Mammary epithelial cell (primary cell): ENCODE data around the gene RECQL.

Experiments
- EZH2 ChIP-seq: IDR thresholded peaks from 2 replicates; pipeline ENCODE4 v1.6.1; 2012; ENCODE audit warnings: low read length, inconsistent platforms, borderline replicate concordance
- TF ChIP-seq, protein P1 (sequence below), 2 donors: IDR thresholded peaks in 1 of 2; conservative IDR thresholded peaks in 1 of 2; 2 replicates each; pipeline ENCODE4 v1.5.1; 2011 to 2012; ENCODE audit warnings: inconsistent platforms in 2 of 2, low read length in 2 of 2, mild to moderate bottlenecking in 2 of 2, control low read depth in 1 of 2, low read depth in 1 of 2; ENCODE audit not compliant: insufficient read depth in 1 of 2; ENCODE audit errors: extremely low read depth in 1 of 2

DNA sequence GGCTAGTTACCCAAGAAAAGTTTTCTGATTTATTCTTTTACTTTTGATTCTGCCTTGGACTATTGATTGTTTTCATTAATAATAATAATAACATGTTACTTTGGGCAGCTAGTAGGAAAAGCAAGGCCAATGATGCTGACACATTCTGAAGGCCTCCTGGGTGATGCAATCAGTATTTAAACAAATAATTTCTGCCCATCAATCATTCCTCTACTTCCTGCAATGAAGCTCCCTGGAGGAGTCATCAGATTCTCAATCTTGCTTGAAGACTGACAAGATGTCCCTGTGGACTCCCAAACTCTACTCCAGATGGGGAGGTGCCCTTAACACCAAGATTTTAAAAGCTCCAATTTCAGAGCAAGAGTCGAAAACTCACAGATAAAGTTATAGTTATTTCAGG, 24.6 kb upstream of the RECQL start, which contains the start of gene SPX:
- TF ChIP-seq, protein P1, sequence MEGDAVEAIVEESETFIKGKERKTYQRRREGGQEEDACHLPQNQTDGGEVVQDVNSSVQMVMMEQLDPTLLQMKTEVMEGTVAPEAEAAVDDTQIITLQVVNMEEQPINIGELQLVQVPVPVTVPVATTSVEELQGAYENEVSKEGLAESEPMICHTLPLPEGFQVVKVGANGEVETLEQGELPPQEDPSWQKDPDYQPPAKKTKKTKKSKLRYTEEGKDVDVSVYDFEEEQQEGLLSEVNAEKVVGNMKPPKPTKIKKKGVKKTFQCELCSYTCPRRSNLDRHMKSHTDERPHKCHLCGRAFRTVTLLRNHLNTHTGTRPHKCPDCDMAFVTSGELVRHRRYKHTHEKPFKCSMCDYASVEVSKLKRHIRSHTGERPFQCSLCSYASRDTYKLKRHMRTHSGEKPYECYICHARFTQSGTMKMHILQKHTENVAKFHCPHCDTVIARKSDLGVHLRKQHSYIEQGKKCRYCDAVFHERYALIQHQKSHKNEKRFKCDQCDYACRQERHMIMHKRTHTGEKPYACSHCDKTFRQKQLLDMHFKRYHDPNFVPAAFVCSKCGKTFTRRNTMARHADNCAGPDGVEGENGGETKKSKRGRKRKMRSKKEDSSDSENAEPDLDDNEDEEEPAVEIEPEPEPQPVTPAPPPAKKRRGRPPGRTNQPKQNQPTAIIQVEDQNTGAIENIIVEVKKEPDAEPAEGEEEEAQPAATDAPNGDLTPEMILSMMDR (conservative IDR thresholded peaks at IDR 0.05 in 1 of 2, IDR thresholded peaks at IDR 0.05 in 1 of 2; ENCODE audit: extremely low read depth in 1 of 2, insufficient read depth in 1 of 2, low read depth in 1 of 2, low read length in 2 of 2): no peak
- no peak for TF ChIP-seq EZH2
